OCI-LY7 (cell line): ENCODE results near the gene PARP12.

ENCODE experiments used
- EZH2phosphoT487 ChIP-seq: fragments of 200-600 bp; sonication (generic); IDR thresholded peaks from 2 replicates; pipeline ENCODE4 v1.6.1; 2018; ENCODE audit warnings: low read depth, borderline replicate concordance, mild to moderate bottlenecking, mixed run types, antibody characterized with exemption, low read length, moderate library complexity, mixed read lengths
- TF ChIP-seq, protein P1 (sequence below): fragments of 200-600 bp; sonication (generic); conservative IDR thresholded peaks from 2 replicates; pipeline ENCODE4 v1.5.1; 2014; ENCODE audit warnings: mild to moderate bottlenecking, antibody characterized with exemption, low read length, moderate library complexity, mixed read lengths

DNA sequence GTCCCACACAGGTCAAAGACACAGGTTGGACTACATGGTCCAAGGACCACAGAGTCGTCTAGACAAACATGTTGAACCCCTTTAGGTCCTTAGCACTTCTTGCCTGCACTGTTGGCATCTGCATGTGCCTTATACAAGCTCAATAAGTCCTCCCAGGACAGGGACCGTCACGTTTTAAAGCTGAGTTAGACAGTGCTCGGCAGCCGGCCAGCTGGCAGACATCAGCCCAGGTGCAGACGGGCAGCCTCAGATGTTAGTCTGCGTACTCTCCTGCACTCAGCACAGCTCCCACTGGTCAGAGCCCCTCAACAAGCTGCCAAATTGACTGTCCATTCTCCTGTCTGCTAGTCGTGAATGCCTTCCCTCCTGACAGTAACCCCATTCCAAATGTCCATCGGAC lies 34.9 kb downstream of the PARP12 start:
- TF ChIP-seq, protein P1, sequence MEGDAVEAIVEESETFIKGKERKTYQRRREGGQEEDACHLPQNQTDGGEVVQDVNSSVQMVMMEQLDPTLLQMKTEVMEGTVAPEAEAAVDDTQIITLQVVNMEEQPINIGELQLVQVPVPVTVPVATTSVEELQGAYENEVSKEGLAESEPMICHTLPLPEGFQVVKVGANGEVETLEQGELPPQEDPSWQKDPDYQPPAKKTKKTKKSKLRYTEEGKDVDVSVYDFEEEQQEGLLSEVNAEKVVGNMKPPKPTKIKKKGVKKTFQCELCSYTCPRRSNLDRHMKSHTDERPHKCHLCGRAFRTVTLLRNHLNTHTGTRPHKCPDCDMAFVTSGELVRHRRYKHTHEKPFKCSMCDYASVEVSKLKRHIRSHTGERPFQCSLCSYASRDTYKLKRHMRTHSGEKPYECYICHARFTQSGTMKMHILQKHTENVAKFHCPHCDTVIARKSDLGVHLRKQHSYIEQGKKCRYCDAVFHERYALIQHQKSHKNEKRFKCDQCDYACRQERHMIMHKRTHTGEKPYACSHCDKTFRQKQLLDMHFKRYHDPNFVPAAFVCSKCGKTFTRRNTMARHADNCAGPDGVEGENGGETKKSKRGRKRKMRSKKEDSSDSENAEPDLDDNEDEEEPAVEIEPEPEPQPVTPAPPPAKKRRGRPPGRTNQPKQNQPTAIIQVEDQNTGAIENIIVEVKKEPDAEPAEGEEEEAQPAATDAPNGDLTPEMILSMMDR: no peak
- no peak for TF ChIP-seq EZH2phosphoT487
